ENCODE results near the gene NUDT3. TPM values are rescaled to one million over a fixed set of nuclear protein-coding genes. Genes with fewer than 3 reads are reported as not detected.

The NUDT3 gene
- total RNA-seq, 1 donor from 2014 or later, result 20.0 TPM

DNA sequence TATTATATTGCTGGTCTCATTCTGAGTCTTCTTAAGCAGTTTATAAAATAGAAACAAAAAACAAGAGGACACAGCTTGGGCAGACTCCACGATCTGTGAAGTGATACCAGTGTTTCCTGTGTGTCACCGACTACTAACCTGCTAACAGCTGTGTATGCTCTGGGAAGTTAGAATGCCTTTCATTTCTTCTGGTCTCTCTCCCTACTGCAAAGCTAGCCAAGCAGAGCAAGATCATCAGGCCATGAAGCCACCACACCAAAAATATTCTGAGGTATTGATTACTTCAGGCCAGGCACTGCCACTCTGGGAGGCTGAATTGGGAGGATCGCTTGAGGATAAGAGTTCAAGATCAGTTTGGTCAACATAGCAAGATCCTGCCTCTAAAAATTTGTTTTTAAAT is 96.7 kb downstream of the NUDT3 start:
- Mint-ChIP-seq H3K27me3 (ENCODE audit: insufficient read depth) (no peaks in the 10 kb centered on the region), H3K9me3 (no peaks in the 10 kb centered on the region), H3K4me1 (ENCODE audit: low read depth) (peaks cover 7% of the 10 kb centered on the region), H3K4me3 (no peak overlapping the region), H3K27ac (no peak overlapping the region), H3K36me3 (ENCODE audit: low read depth) (peaks cover 18% of the 10 kb centered on the region)
- DNase-seq (ENCODE audit: low spot score), result no peak
- intact Hi-C loops (cut with micrococcal nuclease), result no loop called here

GRCh38 chr6:34292954-34293353 is 99.5 kb downstream of the NUDT3 start:
- intact Hi-C loops (cut with micrococcal nuclease), result no loop called here
- Mint-ChIP-seq H3K36me3 (ENCODE audit: low read depth) (peaks cover 20% of the 10 kb centered on the region), H3K9me3 (no peaks in the 10 kb centered on the region), H3K4me3 (no peak overlapping the region), H3K27me3 (ENCODE audit: insufficient read depth) (no peaks in the 10 kb centered on the region), H3K27ac (no peak overlapping the region), H3K4me1 (ENCODE audit: low read depth) (peaks cover 21% of the 10 kb centered on the region)
- DNase-seq (ENCODE audit: low spot score), result no peak

- intact Hi-C loops (cut with micrococcal nuclease), result no loop called here
- no peaks in the 10 kb centered on the region for H3K27me3 Mint-ChIP-seq (ENCODE audit: insufficient read depth)
- no peak for DNase-seq (ENCODE audit: low spot score)
- peaks cover 25% of the 10 kb centered on the region for H3K36me3 Mint-ChIP-seq (ENCODE audit: low read depth)
- peaks cover 26% of the 10 kb centered on the region for H3K4me1 Mint-ChIP-seq (ENCODE audit: low read depth)
- peak overlapping the region; percentile 79 for H3K27ac Mint-ChIP-seq
- no peaks in the 10 kb centered on the region for H3K9me3 Mint-ChIP-seq
- H3K4me3 Mint-ChIP-seq, result no peak overlapping the region
Measured at GRCh38 chr6:34289137-34289536, 103.3 kb downstream of the NUDT3 start.

DNA sequence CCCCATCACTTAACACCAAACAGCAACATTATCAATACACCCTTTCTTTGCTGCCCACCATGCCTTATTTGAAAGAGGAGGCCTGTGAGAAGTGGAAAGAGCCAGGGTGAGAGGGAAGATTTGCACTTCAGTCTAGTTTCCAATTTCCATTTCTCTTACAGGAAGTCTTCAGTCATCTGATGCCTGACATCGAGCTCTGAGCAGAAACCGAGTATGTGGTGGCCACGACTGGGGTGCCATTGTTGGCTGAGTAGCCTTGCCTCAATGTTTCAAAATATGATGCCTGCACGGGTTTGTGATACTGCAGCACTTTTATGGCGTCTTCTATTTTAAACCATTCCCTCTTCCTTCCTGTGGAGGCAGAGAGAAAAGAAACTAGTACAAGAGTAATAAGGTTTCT is 103.9 kb downstream of the NUDT3 start:
- Mint-ChIP-seq H3K4me1 (ENCODE audit: low read depth) (peaks cover 26% of the 10 kb centered on the region), H3K27ac (peak overlapping the region; percentile 79), H3K36me3 (ENCODE audit: low read depth) (peaks cover 26% of the 10 kb centered on the region), H3K9me3 (no peaks in the 10 kb centered on the region), H3K4me3 (no peak overlapping the region), H3K27me3 (ENCODE audit: insufficient read depth) (no peaks in the 10 kb centered on the region)
- peak; percentile 16 for DNase-seq (ENCODE audit: low spot score)
- intact Hi-C loops (cut with micrococcal nuclease), result loop anchor here (1.0 kb wide), 1 partner anchor 103 kb away; no protein-coding TSS in a partner anchor

DNA sequence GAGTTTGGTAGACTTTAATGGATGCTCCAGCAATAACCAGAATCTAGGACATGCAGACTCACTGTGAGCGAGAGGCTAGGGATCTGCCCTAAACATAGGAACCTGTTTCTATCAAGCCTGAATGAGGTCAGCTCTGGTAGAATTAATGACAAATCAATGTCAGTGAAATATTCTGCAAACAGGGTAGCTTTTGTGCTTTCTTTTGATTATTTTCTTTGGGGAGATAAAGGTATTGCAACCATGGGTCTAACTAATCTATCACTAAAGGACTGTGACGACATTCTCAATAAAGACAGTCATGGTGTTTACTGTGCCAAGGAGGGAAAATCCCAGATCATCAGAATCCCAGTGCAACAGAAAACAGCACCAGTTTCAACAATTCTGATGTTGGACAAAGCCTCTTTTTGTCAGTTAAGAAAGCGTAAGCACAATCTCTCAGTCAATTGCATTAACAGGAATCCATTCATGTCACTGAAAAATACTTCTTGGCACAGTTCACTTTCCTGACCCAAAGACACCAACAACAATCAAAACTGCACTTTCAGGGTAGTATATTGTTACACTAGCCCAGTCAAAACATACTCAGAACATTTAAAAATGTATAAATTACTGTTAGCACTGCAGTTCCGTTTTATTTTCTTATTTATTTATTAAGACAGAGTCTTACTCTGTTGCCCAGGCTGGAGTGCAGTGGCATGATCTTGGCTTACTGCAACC is 106.9 kb downstream of the NUDT3 start:
- Mint-ChIP-seq H3K27ac (no peak overlapping the region), H3K4me3 (no peak overlapping the region), H3K36me3 (ENCODE audit: low read depth) (peaks cover 25% of the 10 kb centered on the region), H3K4me1 (ENCODE audit: low read depth) (peaks cover 26% of the 10 kb centered on the region), H3K27me3 (ENCODE audit: insufficient read depth) (no peaks in the 10 kb centered on the region), H3K9me3 (no peaks in the 10 kb centered on the region)
- intact Hi-C loops (cut with micrococcal nuclease), result no loop called here
- DNase-seq (ENCODE audit: low spot score), result no peak

- Mint-ChIP-seq H3K4me1 (ENCODE audit: low read depth) (peaks cover 26% of the 10 kb centered on the region), H3K27me3 (ENCODE audit: insufficient read depth) (no peaks in the 10 kb centered on the region), H3K36me3 (ENCODE audit: low read depth) (peaks cover 25% of the 10 kb centered on the region), H3K9me3 (no peaks in the 10 kb centered on the region), H3K4me3 (no peak overlapping the region), H3K27ac (peak overlapping the region; percentile 4)
- intact Hi-C loops (cut with micrococcal nuclease), result no loop called here
- DNase-seq (ENCODE audit: low spot score), result no peak
Measured at GRCh38 chr6:34284563-34285447, 107.7 kb downstream of the NUDT3 start.

GRCh38 chr6:34281702-34282334 is 110.7 kb downstream of the NUDT3 start:
- Mint-ChIP-seq H3K36me3 (ENCODE audit: low read depth) (peaks cover 19% of the 10 kb centered on the region), H3K9me3 (no peaks in the 10 kb centered on the region), H3K4me1 (ENCODE audit: low read depth) (peaks cover 15% of the 10 kb centered on the region), H3K4me3 (no peak overlapping the region), H3K27ac (no peak overlapping the region), H3K27me3 (ENCODE audit: insufficient read depth) (no peaks in the 10 kb centered on the region)
- intact Hi-C loops (cut with micrococcal nuclease), result no loop called here
- no peak for DNase-seq (ENCODE audit: low spot score)

DNA sequence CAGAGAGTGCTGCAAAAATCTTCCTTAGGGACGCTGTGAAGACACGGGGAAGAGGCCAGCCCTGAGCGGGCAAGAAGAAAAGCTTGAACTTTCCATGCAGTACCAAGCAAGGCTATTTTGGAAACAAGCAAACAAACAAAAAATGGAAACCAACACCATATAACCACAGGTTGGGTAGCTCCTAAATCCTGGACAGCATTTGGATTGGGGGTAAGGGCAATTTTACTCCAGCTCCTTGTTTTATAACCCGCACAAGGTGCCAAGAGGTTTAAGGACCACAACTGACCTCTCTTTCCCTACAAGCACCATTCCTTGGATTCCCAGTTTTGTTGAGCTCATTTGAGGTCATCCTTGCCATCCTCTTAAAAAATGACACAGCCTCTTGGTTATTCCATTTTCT is 112.3 kb downstream of the NUDT3 start:
- intact Hi-C loops (cut with micrococcal nuclease), result no loop called here
- DNase-seq (ENCODE audit: low spot score), result no peak
- H3K9me3 Mint-ChIP-seq, result no peaks in the 10 kb centered on the region
- H3K4me1 Mint-ChIP-seq (ENCODE audit: low read depth), result peaks cover 14% of the 10 kb centered on the region
- no peak overlapping the region for H3K4me3 Mint-ChIP-seq
- H3K27me3 Mint-ChIP-seq (ENCODE audit: insufficient read depth), result no peaks in the 10 kb centered on the region
- peaks cover 16% of the 10 kb centered on the region for H3K36me3 Mint-ChIP-seq (ENCODE audit: low read depth)
- no peak overlapping the region for H3K27ac Mint-ChIP-seq

DNA sequence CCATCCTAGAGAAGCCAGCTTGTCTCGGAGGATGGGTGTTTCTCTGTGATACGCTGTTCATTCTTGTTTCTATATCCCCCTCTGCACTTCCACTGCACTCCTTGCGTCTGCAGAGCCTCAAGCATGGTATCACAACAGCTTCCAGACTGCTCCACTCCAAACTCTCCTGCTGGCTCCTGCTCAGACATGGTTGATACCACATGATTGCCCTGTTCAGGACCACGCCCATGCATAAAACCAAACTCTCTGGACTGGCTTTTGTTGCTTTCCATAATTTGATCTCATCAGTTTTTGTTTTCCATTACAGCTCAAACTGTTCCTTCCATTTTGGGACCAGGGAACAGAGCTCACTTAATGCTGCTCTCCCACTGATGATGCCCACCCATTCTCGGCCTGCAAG is 113.6 kb downstream of the NUDT3 start:
- Mint-ChIP-seq H3K27me3 (ENCODE audit: insufficient read depth) (no peaks in the 10 kb centered on the region), H3K4me3 (no peak overlapping the region), H3K4me1 (ENCODE audit: low read depth) (peaks cover 5% of the 10 kb centered on the region), H3K27ac (no peak overlapping the region), H3K9me3 (no peaks in the 10 kb centered on the region), H3K36me3 (ENCODE audit: low read depth) (peaks cover 12% of the 10 kb centered on the region)
- intact Hi-C loops (cut with micrococcal nuclease), result no loop called here
- no peak for DNase-seq (ENCODE audit: low spot score)

- Mint-ChIP-seq H3K9me3 (no peaks in the 10 kb centered on the region), H3K27ac (no peak overlapping the region), H3K4me3 (no peak overlapping the region), H3K27me3 (ENCODE audit: insufficient read depth) (no peaks in the 10 kb centered on the region), H3K36me3 (ENCODE audit: low read depth) (peaks cover 10% of the 10 kb centered on the region), H3K4me1 (ENCODE audit: low read depth) (peaks cover 5% of the 10 kb centered on the region)
- intact Hi-C loops (cut with micrococcal nuclease), result no loop called here
- no peak for DNase-seq (ENCODE audit: low spot score)
Measured at GRCh38 chr6:34277763-34278112, 114.7 kb downstream of the NUDT3 start.

DNA sequence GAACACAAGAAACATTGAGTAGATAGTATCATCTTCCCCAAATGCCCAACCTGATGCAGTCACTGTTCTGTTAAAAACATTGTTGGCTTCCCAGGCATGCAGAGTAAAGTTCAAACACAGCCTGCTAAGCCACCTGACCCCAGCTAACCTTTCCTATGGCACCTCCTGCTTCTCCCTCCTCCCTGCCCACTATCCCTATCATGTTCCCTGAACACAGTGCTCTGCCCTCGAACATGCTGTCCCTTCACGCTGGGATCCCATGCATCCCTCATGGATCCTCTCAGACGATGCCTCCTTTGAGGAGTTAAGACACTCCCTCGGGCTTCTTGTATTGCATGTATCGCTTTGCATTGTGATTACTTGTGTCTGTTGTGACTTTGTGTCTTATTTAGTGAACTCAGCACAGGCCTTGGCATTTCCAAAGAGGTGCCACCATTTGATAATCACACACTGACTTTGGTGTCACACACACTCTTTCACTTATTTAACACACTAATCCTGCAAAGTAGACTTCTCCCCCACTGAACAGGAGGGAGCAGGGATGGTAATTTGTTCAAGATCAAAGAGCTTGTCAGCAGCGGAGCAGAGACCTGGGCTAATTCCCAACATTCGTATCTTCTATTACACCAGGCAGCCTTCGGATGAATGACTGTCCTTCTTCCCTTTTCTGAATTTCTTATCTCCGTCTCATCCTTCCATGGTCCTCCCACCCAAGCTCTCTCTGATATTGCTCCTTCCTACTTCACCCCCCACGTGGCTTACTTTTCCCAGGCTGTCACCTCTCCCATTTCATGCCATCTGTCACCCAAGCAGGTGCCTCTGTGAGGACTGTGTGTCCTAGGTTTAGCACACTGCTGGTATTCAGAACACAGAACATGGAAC is 115.3 kb downstream of the NUDT3 start:
- Mint-ChIP-seq H3K27me3 (ENCODE audit: insufficient read depth) (no peaks in the 10 kb centered on the region), H3K4me1 (ENCODE audit: low read depth) (peaks cover 5% of the 10 kb centered on the region), H3K9me3 (no peaks in the 10 kb centered on the region), H3K36me3 (ENCODE audit: low read depth) (peaks cover 7% of the 10 kb centered on the region), H3K27ac (no peak overlapping the region), H3K4me3 (no peak overlapping the region)
- intact Hi-C loops (cut with micrococcal nuclease), result no loop called here
- DNase-seq (ENCODE audit: low spot score), result no peak

- peaks cover 5% of the 10 kb centered on the region for H3K4me1 Mint-ChIP-seq (ENCODE audit: low read depth)
- H3K9me3 Mint-ChIP-seq, result no peaks in the 10 kb centered on the region
- no peaks in the 10 kb centered on the region for H3K27me3 Mint-ChIP-seq (ENCODE audit: insufficient read depth)
- DNase-seq (ENCODE audit: low spot score), result no peak
- H3K4me3 Mint-ChIP-seq, result no peak overlapping the region
- H3K27ac Mint-ChIP-seq, result no peak overlapping the region
- intact Hi-C loops (cut with micrococcal nuclease), result no loop called here
- H3K36me3 Mint-ChIP-seq (ENCODE audit: low read depth), result peaks cover 5% of the 10 kb centered on the region
Measured at GRCh38 chr6:34276191-34276590, 116.3 kb downstream of the NUDT3 start.

Measured in activated T-helper 1 cell treated with anti-CD3 and anti-CD28 coated beads, Interleukin-12 subunit alpha, Interleukin-12 subunit beta, Interleukin-2, Interleukin-4 antibody, amounts not matched to agents 30 ng/mL and 10 ng/mL and 1 ng/mL, durations not matched to agents 14 hours and 24 hours and 36 hours (primary cell).